ENCODE measurements around the gene ZDHHC12. TPM values are rescaled to one million over a fixed set of nuclear protein-coding genes. Genes with fewer than 3 reads are reported as not detected.

ZDHHC12 gene
- total and polyA plus RNA-seq, 2 of the 13 experiments (the other 11 are each of a cell fraction or from before 2014, with no cell fraction given): 25.4 to 28.0 TPM

DNA sequence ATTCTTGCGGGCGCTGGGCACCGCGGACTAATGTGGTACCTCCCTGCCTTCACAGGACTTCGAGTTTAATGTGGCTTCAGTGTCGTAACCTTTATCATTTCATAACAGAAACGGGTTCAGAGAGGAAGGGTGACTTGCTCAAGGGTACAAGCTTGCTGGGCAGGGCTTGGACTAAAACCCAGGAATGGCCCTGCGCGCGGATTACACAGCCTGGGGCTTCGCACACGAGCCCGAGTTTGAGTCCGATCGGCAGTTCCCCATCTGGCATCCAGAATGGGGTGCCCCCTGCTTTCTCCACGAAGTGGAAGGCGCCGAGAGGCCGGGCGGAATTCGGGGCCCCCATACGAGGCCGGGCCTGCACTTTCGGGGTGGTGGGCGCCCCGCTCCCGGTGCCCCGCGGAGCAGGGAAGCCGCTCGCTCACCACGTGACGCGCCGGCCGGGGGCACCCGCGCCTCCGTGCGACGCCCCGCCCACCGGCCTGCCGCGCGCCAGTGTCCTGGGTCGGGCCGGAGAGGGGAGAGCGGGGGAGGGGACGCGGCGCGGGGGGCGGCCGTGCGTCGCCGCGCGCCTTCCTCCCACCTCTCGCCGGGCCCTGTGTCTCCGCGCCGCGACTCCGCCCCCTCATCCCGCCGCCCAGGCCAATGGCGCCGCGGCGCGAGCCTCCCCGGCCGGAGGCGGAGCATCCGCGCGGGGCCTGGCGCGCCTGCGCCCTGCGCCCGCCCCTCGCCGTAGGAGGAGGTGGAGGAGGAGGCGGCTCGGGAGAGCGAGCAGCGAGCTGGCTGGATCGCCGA lies 35.2 kb downstream of the ZDHHC12 start, which contains the start of gene SET (continued):
- TF ChIP-seq, protein P1, sequence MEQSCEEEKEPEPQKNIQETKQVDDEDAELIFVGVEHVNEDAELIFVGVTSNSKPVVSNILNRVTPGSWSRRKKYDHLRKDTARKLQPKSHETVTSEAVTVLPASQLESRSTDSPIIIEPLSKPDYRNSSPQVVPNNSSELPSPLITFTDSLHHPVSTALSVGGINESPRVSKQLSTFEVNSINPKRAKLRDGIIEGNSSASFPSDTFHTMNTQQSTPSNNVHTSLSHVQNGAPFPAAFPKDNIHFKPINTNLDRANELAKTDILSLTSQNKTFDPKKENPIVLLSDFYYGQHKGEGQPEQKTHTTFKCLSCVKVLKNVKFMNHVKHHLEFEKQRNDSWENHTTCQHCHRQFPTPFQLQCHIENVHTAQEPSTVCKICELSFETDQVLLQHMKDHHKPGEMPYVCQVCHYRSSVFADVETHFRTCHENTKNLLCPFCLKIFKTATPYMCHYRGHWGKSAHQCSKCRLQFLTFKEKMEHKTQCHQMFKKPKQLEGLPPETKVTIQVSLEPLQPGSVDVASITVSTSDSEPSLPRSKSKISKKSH (CRISPR knock-in tag; IDR thresholded peaks at IDR 0.05; ENCODE audit: borderline replicate concordance): peak; percentile 69; the same call in 1 of the 2 replicates
- TF ChIP-seq ZFP82 (CRISPR knock-in tag; IDR thresholded peaks at IDR 0.05; ENCODE audit: borderline replicate concordance) (no peak), IRF2 (CRISPR knock-in tag; IDR thresholded peaks at IDR 0.05) (no peak), RBM22 (optimal IDR thresholded peaks at IDR 0.05; ENCODE audit: low read length) (no peak), SALL2 (CRISPR knock-in tag; IDR thresholded peaks at IDR 0.05) (no peak), MAFG (CRISPR knock-in tag; IDR thresholded peaks at IDR 0.05) (no peak), TOPORS (CRISPR knock-in tag; IDR thresholded peaks at IDR 0.05) (no peak), ZNF672 (CRISPR knock-in tag; IDR thresholded peaks at IDR 0.05) (0 out of 2 replicates have a peak, but pooled peaks have one; percentile 57), ZNF550 (CRISPR knock-in tag; IDR thresholded peaks at IDR 0.05; ENCODE audit: borderline replicate concordance) (no peak), NR2F2 (IDR thresholded peaks at IDR 0.05; ENCODE audit: borderline replicate concordance, low read depth) (no peak), TCF7L2 (IDR thresholded peaks at IDR 0.05; ENCODE audit: low read depth, low read length) (no peak), SP1 (IDR thresholded peaks at IDR 0.05) (no peak), SP1 (CRISPR knock-in tag; IDR thresholded peaks at IDR 0.05) (peak; percentile 62), ZNF543 (CRISPR knock-in tag; IDR thresholded peaks at IDR 0.05) (no peak), NFKB2 (CRISPR knock-in tag; IDR thresholded peaks at IDR 0.05; ENCODE audit: borderline replicate concordance) (no peak), RNF2 (conservative IDR thresholded peaks at IDR 0.05; ENCODE audit: low read depth) (peak; percentile 70; the same call in 1 of the 2 replicates), AGO1 (IDR thresholded peaks at IDR 0.05; ENCODE audit: low read depth, low read length, poor library complexity, severe bottlenecking) (no peak), POLR2A (IDR thresholded peaks at IDR 0.05; ENCODE audit: insufficient read depth in 1 of 2, low read depth in 2 of 2, low read length in 2 of 2) (peak; percentile 45 to 78; a peak in 1 of 4 replicates), KLF13 (CRISPR knock-in tag; IDR thresholded peaks at IDR 0.05) (no peak), PITX1 (CRISPR knock-in tag; IDR thresholded peaks at IDR 0.05) (no peak; the same call in 1 of the 2 replicates), ONECUT2 (CRISPR knock-in tag; IDR thresholded peaks at IDR 0.05) (no peak), HCFC1 (IDR thresholded peaks at IDR 0.05; ENCODE audit: low read depth, low read length) (0 out of 2 replicates have a peak, but pooled peaks have one; percentile 8), ZNF644 (CRISPR knock-in tag; IDR thresholded peaks at IDR 0.05; ENCODE audit: low read depth) (no peak), KDM4B (CRISPR knock-in tag; IDR thresholded peaks at IDR 0.05) (no peak), ZNF556 (CRISPR knock-in tag; IDR thresholded peaks at IDR 0.05; ENCODE audit: borderline replicate concordance) (peak; percentile 76; the same call in 1 of the 2 replicates)
- TF ChIP-seq, protein P2, sequence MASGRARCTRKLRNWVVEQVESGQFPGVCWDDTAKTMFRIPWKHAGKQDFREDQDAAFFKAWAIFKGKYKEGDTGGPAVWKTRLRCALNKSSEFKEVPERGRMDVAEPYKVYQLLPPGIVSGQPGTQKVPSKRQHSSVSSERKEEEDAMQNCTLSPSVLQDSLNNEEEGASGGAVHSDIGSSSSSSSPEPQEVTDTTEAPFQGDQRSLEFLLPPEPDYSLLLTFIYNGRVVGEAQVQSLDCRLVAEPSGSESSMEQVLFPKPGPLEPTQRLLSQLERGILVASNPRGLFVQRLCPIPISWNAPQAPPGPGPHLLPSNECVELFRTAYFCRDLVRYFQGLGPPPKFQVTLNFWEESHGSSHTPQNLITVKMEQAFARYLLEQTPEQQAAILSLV (CRISPR knock-in tag; IDR thresholded peaks at IDR 0.05; ENCODE audit: borderline replicate concordance): no peak
- TF ChIP-seq, protein P3, sequence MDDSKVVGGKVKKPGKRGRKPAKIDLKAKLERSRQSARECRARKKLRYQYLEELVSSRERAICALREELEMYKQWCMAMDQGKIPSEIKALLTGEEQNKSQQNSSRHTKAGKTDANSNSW (CRISPR knock-in tag; IDR thresholded peaks at IDR 0.05; ENCODE audit: borderline replicate concordance): no peak
- TF ChIP-seq, protein P4, sequence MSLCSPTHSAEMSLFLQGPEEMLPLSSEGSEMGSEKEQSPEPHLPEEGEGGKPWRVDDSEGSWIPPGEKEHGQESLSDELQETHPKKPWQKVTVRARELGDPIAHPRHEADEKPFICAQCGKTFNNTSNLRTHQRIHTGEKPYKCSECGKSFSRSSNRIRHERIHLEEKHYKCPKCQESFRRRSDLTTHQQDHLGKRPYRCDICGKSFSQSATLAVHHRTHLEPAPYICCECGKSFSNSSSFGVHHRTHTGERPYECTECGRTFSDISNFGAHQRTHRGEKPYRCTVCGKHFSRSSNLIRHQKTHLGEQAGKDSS (CRISPR knock-in tag; IDR thresholded peaks at IDR 0.05; ENCODE audit: borderline replicate concordance, low read depth): peak; percentile 67; the same call in 1 of the 2 replicates

All from HepG2 (cell line).